HCT116 (cell line): ENCODE data around the gene RPL41.

Source experiments
- CBX3 ChIP-seq: IDR thresholded peaks from 2 replicates; pipeline ENCODE4 v1.6.1; 2012; ENCODE audit warnings: low read depth
- EGR1 ChIP-seq: IDR thresholded peaks from 2 replicates; pipeline ENCODE4 v1.6.1; 2012; ENCODE audit warnings: low read depth
- ELF1 ChIP-seq: IDR thresholded peaks from 2 replicates; pipeline ENCODE4 v1.6.1; 2012; ENCODE audit warnings: low read depth, borderline replicate concordance
- EZH2 ChIP-seq: fragments of 200-600 bp; sonication (generic); IDR thresholded peaks from 2 replicates; pipeline ENCODE4 v1.6.1; 2017; ENCODE audit warnings: antibody characterized with exemption, mixed run types
- EZH2phosphoT487 ChIP-seq: fragments of 200-600 bp; IDR thresholded peaks from 2 replicates; pipeline ENCODE4 v1.6.1; 2018; ENCODE audit warnings: antibody characterized with exemption, borderline replicate concordance
- JUND ChIP-seq: IDR thresholded peaks from 2 replicates; pipeline ENCODE4 v1.6.1; 2012
- POLR2A ChIP-seq: IDR thresholded peaks from 2 replicates; pipeline ENCODE4 v1.7.0; 2011; ENCODE audit warnings: borderline replicate concordance; ENCODE audit not compliant: insufficient read depth, insufficient read length; ENCODE audit errors: extremely low read depth
- REST ChIP-seq: IDR thresholded peaks from 2 replicates; pipeline ENCODE4 v1.6.1; 2012; ENCODE audit warnings: low read depth
- SIN3A ChIP-seq: IDR thresholded peaks from 2 replicates; pipeline ENCODE4 v1.6.1; 2012; ENCODE audit warnings: low read depth
- ZNF274 ChIP-seq: fragments of 200-500 bp; sonication (Bioruptor generic); IDR thresholded peaks from 2 replicates; pipeline ENCODE4 v1.6.1; 2014; ENCODE audit warnings: mild to moderate bottlenecking, low read depth, low read length, inconsistent platforms
- TF ChIP-seq, protein P1 (sequence below), 3 experiments: fragments of 200-600 bp in 1 of 3; sonication (generic) in 1 of 3; IDR thresholded peaks in 2 of 3; conservative IDR thresholded peaks in 1 of 3; 2 replicates each; pipeline ENCODE4 v1.5.1; 2012 to 2017; ENCODE audit warnings: low read depth in 2 of 3, low read length in 2 of 3, antibody characterized with exemption in 1 of 3, borderline replicate concordance in 1 of 3, control low read depth in 1 of 3, mild to moderate bottlenecking in 1 of 3, mixed read lengths in 1 of 3, mixed run types in 1 of 3, moderate library complexity in 1 of 3; ENCODE audit not compliant: insufficient read depth in 1 of 3
- TF ChIP-seq, protein P2 (sequence below): IDR thresholded peaks from 2 replicates; pipeline ENCODE4 v1.6.1; 2012
- TF ChIP-seq, protein P3 (sequence below): IDR thresholded peaks from 2 replicates; pipeline ENCODE4 v1.6.1; 2011; ENCODE audit warnings: mild to moderate bottlenecking, low read length, moderate library complexity; ENCODE audit not compliant: insufficient replicate concordance; ENCODE audit errors: extremely low read depth

- TF ChIP-seq, protein P1, sequence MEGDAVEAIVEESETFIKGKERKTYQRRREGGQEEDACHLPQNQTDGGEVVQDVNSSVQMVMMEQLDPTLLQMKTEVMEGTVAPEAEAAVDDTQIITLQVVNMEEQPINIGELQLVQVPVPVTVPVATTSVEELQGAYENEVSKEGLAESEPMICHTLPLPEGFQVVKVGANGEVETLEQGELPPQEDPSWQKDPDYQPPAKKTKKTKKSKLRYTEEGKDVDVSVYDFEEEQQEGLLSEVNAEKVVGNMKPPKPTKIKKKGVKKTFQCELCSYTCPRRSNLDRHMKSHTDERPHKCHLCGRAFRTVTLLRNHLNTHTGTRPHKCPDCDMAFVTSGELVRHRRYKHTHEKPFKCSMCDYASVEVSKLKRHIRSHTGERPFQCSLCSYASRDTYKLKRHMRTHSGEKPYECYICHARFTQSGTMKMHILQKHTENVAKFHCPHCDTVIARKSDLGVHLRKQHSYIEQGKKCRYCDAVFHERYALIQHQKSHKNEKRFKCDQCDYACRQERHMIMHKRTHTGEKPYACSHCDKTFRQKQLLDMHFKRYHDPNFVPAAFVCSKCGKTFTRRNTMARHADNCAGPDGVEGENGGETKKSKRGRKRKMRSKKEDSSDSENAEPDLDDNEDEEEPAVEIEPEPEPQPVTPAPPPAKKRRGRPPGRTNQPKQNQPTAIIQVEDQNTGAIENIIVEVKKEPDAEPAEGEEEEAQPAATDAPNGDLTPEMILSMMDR (IDR thresholded peaks at IDR 0.05 in 2 of 3, conservative IDR thresholded peaks at IDR 0.05 in 1 of 3; ENCODE audit: borderline replicate concordance in 1 of 3, insufficient read depth in 1 of 3, low read depth in 2 of 3, low read length in 2 of 3), result no peak
- TF ChIP-seq EZH2, result no peak
- no peak for TF ChIP-seq REST
- TF ChIP-seq ELF1, result no peak
- TF ChIP-seq, protein P2, sequence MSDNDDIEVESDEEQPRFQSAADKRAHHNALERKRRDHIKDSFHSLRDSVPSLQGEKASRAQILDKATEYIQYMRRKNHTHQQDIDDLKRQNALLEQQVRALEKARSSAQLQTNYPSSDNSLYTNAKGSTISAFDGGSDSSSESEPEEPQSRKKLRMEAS, result no peak
- no peak for TF ChIP-seq EGR1
- TF ChIP-seq EZH2phosphoT487, result no peak
- TF ChIP-seq CBX3, result no peak
- TF ChIP-seq POLR2A, result no peak
- TF ChIP-seq JUND, result no peak
- no peak for TF ChIP-seq SIN3A
- TF ChIP-seq ZNF274, result no peak
- TF ChIP-seq, protein P3, sequence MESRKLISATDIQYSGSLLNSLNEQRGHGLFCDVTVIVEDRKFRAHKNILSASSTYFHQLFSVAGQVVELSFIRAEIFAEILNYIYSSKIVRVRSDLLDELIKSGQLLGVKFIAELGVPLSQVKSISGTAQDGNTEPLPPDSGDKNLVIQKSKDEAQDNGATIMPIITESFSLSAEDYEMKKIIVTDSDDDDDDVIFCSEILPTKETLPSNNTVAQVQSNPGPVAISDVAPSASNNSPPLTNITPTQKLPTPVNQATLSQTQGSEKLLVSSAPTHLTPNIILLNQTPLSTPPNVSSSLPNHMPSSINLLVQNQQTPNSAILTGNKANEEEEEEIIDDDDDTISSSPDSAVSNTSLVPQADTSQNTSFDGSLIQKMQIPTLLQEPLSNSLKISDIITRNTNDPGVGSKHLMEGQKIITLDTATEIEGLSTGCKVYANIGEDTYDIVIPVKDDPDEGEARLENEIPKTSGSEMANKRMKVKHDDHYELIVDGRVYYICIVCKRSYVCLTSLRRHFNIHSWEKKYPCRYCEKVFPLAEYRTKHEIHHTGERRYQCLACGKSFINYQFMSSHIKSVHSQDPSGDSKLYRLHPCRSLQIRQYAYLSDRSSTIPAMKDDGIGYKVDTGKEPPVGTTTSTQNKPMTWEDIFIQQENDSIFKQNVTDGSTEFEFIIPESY, result no peak
Measured at GRCh38 chr12:56098592-56098991, 17.8 kb upstream of the RPL41 start.
